ENCODE measurements around the gene MAPK6. TPM values are rescaled to one million over a fixed set of nuclear protein-coding genes. Genes with fewer than 3 reads are reported as not detected.
A peak's percentile ranks its signal among the peaks of the same experiment; 100 is the strongest.

MAPK6 gene
- total RNA-seq, 1 donor from 2014 or later, result 98.2 TPM

DNA sequence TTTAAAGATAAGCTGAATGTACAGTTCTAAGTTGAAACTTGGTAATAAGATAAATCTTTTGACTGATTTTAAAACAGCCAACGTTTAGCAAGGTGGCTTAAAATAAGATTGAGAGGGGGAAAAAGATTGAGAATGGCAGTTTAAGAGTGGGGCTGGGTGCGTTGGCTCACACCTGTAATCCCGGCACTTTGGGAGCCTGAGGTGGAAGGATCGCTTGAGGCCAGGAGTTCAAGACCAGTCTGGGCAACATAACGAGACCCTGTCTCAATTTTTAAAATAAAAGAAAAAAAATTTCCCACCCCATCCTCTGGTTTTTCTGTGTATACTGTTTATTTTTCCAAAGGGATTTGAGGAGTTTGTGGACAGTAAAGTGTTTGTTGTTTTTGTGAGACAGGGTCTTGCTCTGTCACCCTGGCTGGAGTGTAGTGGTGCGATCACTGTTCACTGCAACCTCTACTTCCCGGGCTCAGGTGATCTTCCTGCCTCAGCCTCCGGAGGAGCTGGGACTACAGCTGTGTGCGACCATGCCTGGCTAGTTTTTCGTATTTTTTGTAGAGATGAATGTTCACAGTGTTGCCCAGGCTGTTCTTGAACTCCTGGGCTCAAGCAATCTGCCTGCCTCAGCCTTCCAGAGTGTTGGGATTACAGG, 3.0 kb downstream of the MAPK6 start:
- H3K79me2 ChIP-seq (ENCODE audit: insufficient read depth, low read length), result peaks cover 74% of the 10 kb centered on the region
- FAIRE-seq, result no peak
- H3K27me3 ChIP-seq (ENCODE audit: insufficient read depth, low read length), result no peaks in the 10 kb centered on the region
- Mint-ChIP-seq H3K36me3 (ENCODE audit: low read depth, unreplicated experiment) (peaks cover 2% of the 10 kb centered on the region), H3K27me3 (ENCODE audit: low read depth, unreplicated experiment) (no peaks in the 10 kb centered on the region), H3K9me3 (ENCODE audit: unreplicated experiment) (peaks cover 5% of the 10 kb centered on the region), H3K27ac (ENCODE audit: unreplicated experiment) (peak overlapping the region; percentile 99), H3K4me1 (ENCODE audit: low read depth, unreplicated experiment) (peaks cover 22% of the 10 kb centered on the region), H3K4me3 (ENCODE audit: unreplicated experiment) (peak overlapping the region; percentile 97)
- no peaks in the 10 kb centered on the region for H3K9me3 ChIP-seq (ENCODE audit: insufficient read depth, low read depth, low read length)
- no peak overlapping the region for H2AFZ ChIP-seq (ENCODE audit: low read depth, low read length)
- no peak for DNase-seq (ENCODE audit: low read depth)
- TF ChIP-seq, protein P1, sequence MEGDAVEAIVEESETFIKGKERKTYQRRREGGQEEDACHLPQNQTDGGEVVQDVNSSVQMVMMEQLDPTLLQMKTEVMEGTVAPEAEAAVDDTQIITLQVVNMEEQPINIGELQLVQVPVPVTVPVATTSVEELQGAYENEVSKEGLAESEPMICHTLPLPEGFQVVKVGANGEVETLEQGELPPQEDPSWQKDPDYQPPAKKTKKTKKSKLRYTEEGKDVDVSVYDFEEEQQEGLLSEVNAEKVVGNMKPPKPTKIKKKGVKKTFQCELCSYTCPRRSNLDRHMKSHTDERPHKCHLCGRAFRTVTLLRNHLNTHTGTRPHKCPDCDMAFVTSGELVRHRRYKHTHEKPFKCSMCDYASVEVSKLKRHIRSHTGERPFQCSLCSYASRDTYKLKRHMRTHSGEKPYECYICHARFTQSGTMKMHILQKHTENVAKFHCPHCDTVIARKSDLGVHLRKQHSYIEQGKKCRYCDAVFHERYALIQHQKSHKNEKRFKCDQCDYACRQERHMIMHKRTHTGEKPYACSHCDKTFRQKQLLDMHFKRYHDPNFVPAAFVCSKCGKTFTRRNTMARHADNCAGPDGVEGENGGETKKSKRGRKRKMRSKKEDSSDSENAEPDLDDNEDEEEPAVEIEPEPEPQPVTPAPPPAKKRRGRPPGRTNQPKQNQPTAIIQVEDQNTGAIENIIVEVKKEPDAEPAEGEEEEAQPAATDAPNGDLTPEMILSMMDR (IDR thresholded peaks at IDR 0.05; ENCODE audit: insufficient read depth, low read depth, low read length), result no peak
- no peak for TF ChIP-seq EZH2 (IDR thresholded peaks at IDR 0.05; ENCODE audit: insufficient read depth, low read length)
- H3K4me2 ChIP-seq (ENCODE audit: low read length), result peak overlapping the region; percentile 84
- no peaks in the 10 kb centered on the region for H3K36me3 ChIP-seq (ENCODE audit: insufficient read depth, low read length)
- peak overlapping the region; percentile 98 for H3K27ac ChIP-seq (ENCODE audit: low read depth, low read length)
- H4K20me1 ChIP-seq (ENCODE audit: insufficient read depth, low read length), result peaks cover 31% of the 10 kb centered on the region
- peak overlapping the region; percentile 100 for H3K9ac ChIP-seq (ENCODE audit: low read length)
- H3K4me1 ChIP-seq (ENCODE audit: insufficient read depth, low read length), result peaks cover 17% of the 10 kb centered on the region
- peak overlapping the region; percentile 99 for H3K4me3 ChIP-seq (ENCODE audit: insufficient read depth, low read depth, low read length)

DNA sequence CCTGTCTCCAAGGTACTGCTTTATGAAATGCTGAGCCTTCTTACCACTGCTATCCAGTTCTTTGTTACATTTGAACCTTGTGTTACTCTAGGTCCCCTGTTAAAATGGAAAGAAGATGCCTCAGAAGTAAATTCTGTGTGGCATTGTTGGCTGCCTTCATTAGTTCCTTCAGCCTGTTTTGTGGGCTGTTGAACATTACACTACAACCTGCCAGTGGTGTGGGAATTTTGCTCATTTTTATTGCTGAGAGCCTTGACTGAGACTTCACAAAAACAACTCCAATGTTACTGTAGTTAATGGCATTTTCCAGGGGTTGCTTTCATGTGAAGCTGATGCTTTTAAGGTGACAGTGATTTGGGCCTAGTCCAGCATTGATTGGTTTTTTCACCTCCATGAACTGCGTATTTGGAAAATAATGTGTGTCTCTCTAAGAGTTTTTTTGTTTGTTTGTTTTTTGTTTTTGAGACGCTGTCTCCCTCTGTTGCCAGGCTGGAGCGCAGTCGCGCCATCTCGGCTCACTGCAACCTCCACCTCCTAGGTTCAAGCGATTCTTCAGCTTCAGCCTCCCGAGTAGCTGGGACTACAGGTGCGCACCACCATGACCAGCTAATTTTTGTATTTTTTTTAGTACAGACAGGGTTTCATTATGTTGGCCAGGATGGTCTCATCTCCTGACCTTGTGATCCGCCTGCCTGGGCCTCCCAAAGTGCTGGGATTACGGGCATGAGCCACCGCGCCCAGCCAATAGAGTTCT, 4.3 kb downstream of the MAPK6 start:
- H3K4me3 Mint-ChIP-seq (ENCODE audit: unreplicated experiment), result no peak overlapping the region
- no peak overlapping the region for H3K27ac ChIP-seq (ENCODE audit: low read depth, low read length)
- H4K20me1 ChIP-seq (ENCODE audit: insufficient read depth, low read length), result peaks cover 40% of the 10 kb centered on the region
- TF ChIP-seq, protein P1 (IDR thresholded peaks at IDR 0.05; ENCODE audit: insufficient read depth, low read depth, low read length), result no peak
- no peak for TF ChIP-seq EZH2 (IDR thresholded peaks at IDR 0.05; ENCODE audit: insufficient read depth, low read length)
- H3K4me1 Mint-ChIP-seq (ENCODE audit: low read depth, unreplicated experiment), result peaks cover 21% of the 10 kb centered on the region
- H3K27me3 Mint-ChIP-seq (ENCODE audit: low read depth, unreplicated experiment), result no peaks in the 10 kb centered on the region
- no peak for DNase-seq (ENCODE audit: low read depth)
- H3K79me2 ChIP-seq (ENCODE audit: insufficient read depth, low read length), result peaks cover 87% of the 10 kb centered on the region
- no peaks in the 10 kb centered on the region for H3K27me3 ChIP-seq (ENCODE audit: insufficient read depth, low read length)
- H3K27ac Mint-ChIP-seq (ENCODE audit: unreplicated experiment), result peak overlapping the region; percentile 47
- no peak overlapping the region for H2AFZ ChIP-seq (ENCODE audit: low read depth, low read length)
- no peak overlapping the region for H3K9ac ChIP-seq (ENCODE audit: low read length)
- H3K4me1 ChIP-seq (ENCODE audit: insufficient read depth, low read length), result peaks cover 14% of the 10 kb centered on the region
- no peaks in the 10 kb centered on the region for H3K9me3 ChIP-seq (ENCODE audit: insufficient read depth, low read depth, low read length)
- no peaks in the 10 kb centered on the region for H3K9me3 Mint-ChIP-seq (ENCODE audit: unreplicated experiment)
- peaks cover 2% of the 10 kb centered on the region for H3K36me3 Mint-ChIP-seq (ENCODE audit: low read depth, unreplicated experiment)
- no peak overlapping the region for H3K4me3 ChIP-seq (ENCODE audit: insufficient read depth, low read depth, low read length)
- FAIRE-seq, result no peak
- no peaks in the 10 kb centered on the region for H3K36me3 ChIP-seq (ENCODE audit: insufficient read depth, low read length)
- peak overlapping the region; percentile 21 for H3K4me2 ChIP-seq (ENCODE audit: low read length)
